DOHH2 (cell line): Measurements from ENCODE around the gene ACADL.

Experiments
- CTCF ChIP-seq: fragments of 200-600 bp; sonication (generic); IDR thresholded peaks from one replicate; pipeline ENCODE4 v1.5.1; 2014; ENCODE audit warnings: antibody characterized with exemption, mild to moderate bottlenecking, low read depth, low read length; ENCODE audit not compliant: poor library complexity, severe bottlenecking
- EZH2phosphoT487 ChIP-seq: fragments of 200-600 bp; sonication (generic); IDR thresholded peaks from 2 replicates; pipeline ENCODE4 v1.6.1; 2017; ENCODE audit warnings: borderline replicate concordance, mild to moderate bottlenecking, antibody characterized with exemption, low read length, moderate library complexity, mixed read lengths

GRCh38 chr2:210169516-210170195, 55.6 kb downstream of the ACADL start:
- TF ChIP-seq CTCF = no peak
- TF ChIP-seq EZH2phosphoT487 = no peak
